Head of caudate nucleus (tissue), 42 donors: ENCODE results near the gene CLTB.
A peak's percentile ranks its signal among the peaks of the same experiment; 100 is the strongest.
"Not testable (repeated sequence)": the region's sequence is repeated elsewhere in the genome, so short reads cannot be mapped to it uniquely, and the experiment has no call there.

Experiments
- DNase-seq, 42 donors: peaks; one replicate each; pipeline versions ENCODE4 v3.0.0 to v3.0.0-alpha.2; 2020 to 2021; ENCODE audit warnings: mixed read lengths in 7 of 42
- intact Hi-C: fragments of 100-400 bp; cut with DNase I; formaldehyde crosslinking; loops from one replicate; pipeline ENCODE4 v1.15.0; 2022

The CLTB gene

DNA sequence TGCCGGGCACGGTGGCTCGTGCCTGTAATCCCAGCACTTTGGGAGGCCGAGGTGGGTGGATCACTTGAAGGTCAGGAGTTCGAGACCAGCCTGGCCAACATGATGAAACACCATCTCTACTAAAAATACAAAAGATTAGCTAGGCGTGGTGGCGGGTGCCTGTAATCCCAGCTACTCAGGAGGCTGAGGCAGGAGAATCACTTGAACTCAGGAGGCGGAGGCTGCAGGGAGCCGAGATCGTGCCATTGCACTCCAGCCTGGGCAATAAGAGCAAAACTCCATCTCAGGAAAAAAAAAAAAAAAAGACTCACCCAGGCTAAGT, 8.1 kb downstream of the CLTB start:
- peak in 1 of 42 donors; percentile 15 for DNase-seq
- intact Hi-C loops: not testable (repeated sequence)

GRCh38 chr5:176407456-176408251, 8.7 kb downstream of the CLTB start:
- intact Hi-C loops: no loop called here
- DNase-seq: peak in 1 of 42 donors; percentile 16

GRCh38 chr5:176406436-176407052, 9.8 kb downstream of the CLTB start:
- intact Hi-C loops: no loop called here
- DNase-seq: peak in 1 of 42 donors; percentile 8

- intact Hi-C loops: no loop called here
- no peak for DNase-seq
These were observed 10.5 kb downstream of the CLTB start for GRCh38 chr5:176405656-176406435.

- intact Hi-C loops: no loop called here
- peak in 9 of 42 donors; percentile 15 to 53 (median 31) for DNase-seq
These were observed 14.8 kb downstream of the CLTB start for GRCh38 chr5:176401281-176402205.

GRCh38 chr5:176400382-176401156, 15.8 kb downstream of the CLTB start:
- intact Hi-C loops: no loop called here
- no peak for DNase-seq

- no peak for DNase-seq
- intact Hi-C loops: no loop called here
These were observed 18.5 kb downstream of the CLTB start for GRCh38 chr5:176397736-176398420.

DNA sequence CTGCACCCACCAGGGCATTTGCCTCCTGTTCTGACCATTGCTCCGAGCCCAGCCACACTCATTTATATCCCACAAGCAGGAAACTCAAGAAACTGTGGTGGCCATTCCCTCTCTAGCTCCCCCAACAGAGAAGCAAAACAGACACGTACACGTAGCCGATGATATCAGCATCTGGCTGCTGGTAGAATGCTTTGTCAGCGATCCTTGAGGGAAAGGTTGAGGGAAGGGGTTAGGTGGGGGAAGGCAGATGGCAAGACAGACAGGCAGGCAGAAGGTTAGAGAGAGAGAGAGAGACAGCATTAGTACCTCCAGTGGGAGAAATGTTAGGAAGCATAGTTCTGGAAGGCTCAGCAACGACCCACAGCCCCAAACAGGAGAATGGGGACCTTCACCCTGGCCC, 20.0 kb downstream of the CLTB start:
- DNase-seq: no peak
- intact Hi-C loops: no loop called here

DNA sequence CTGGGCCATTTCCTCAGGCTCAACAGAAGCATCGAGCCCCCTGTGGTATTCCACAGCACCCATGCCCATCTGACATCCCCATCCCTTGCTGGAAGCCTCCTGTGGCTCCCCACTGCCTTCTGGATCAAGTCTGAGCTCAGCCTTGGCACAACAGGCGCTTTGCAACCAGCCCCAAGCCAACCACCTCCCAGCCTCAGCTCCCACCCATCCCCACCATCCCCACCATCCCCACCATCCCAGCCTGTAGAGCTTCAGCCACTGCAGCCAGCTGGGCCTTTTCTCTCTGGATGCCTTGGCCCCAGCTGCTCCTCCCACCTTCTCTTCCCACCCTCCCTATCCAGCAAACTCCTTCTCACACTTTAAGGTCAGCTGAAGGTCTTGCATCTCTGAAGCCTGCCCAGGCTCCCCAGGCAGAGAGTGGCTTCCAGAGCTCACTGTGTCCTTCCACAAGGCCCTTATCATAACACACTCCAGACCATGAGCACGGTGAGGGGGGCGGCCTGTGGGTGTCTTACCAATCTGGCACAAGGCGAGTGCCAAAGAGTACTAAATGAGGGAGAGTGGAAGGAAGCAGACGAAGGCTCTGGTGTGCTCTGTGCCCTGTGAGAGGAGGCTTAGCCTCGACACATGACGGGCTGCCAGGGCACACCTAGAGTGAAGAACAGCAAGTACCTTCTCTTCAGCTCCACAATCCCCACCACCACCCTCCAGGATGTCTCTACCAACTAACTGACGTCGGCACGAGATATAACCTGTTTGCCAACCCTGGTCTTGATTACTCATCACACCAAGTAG, 21.3 kb downstream of the CLTB start:
- intact Hi-C loops: no loop called here
- no peak for DNase-seq

- intact Hi-C loops: no loop called here
These were observed 22.2 kb downstream of the CLTB start for GRCh38 chr5:176394096-176394495.

GRCh38 chr5:176392526-176392925, 23.8 kb downstream of the CLTB start:
- DNase-seq: no peak
- intact Hi-C loops: loop anchor here (2.0 kb wide), 1 partner anchor 22 kb away; no protein-coding TSS in a partner anchor

More at GRCh38 chr5:176394096-176394495, 22.2 kb downstream of the CLTB start:
- DNase-seq: no peak

DNA sequence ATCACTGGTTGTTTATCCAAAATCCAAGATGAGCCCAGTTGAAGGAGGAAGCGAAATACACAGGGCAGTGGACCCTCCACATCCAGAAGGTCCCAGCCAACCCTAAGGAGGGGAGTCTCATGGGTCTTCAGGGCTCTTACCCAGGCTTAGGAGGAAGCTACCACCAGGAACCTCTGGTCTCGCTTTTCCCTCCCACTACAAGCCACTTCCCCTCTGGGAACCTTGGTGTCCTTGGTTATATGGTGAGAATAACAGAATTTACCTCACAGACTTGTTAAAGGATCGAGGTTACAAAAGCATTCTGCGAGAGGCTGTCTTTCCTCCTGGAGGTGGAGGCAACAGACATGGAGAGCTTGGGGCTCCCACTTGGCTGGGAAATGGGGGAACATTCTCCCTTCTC, 24.3 kb downstream of the CLTB start:
- intact Hi-C loops: loop anchor here (2.0 kb wide), 2 partner anchors 23 to 57 kb away; partner anchors contain the start of gene FAF2
- DNase-seq: no peak

DNA sequence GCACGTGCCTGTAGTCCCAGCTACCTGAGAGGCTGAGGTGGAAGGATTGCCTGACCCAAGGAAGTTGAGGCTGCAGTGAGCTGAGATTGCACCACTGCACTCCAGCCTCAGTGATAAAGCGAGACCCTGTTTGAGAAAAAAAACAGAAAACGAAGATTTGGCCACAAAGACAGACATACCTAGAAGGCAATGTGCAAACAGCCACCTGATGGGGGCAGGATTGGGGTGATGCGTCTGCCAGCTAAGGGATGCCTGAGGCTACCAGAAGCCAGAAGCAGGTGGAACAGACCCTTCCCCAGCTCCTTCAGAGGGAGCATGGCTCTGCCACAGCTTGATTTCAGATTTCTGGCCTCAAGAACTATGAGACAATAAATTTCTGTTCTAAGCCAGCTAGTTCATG, 24.9 kb downstream of the CLTB start:
- intact Hi-C loops: loop anchor here (2.0 kb wide), 1 partner anchor 57 kb away; the partner anchor contains the start of gene FAF2
- no peak for DNase-seq

DNA sequence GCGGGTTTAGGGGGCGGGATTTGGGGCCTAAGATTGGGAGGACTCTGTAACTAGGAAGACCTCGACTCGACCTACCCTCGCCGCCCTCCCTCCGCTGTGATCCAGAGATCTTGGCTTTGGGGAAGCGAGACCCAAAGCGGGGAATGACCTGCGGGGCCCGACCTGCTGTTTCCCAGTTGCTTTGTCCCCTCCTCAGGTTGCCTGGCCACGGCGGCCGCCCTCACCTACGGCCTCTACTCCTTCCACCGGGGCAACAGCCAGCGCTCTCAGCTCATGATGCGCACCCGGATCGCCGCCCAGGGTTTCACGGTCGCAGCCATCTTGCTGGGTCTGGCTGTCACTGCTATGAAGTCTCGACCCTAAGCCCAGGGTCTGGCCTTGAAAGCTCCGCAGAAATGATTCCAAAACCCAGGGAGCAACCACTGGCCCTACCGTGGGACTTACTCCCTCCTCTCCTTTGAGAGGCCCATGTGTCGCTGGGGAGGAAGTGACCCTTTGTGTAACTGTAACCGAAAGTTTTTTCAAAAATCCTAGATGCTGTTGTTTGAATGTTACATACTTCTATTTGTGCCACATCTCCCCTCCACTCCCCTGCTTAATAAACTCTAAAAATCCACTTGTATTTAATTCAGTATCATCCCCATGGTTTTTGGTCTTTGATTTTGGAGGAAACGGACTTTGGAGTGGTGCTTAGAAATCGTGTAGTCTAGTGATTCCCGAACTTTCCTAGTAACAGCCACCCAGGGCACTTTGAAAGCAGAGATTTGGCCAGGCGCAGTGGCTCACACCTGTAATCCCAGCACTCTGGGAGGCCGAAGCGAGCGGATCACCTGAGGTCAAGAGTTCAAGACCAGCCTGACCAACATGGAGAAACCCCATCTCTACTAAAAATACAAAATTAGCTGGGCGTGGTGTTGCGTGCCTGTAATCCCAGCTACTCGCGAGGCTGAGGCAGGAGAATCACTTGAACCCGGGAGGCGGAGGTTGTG, 26.9 kb downstream of the CLTB start:
- intact Hi-C loops: loop anchor here (2.0 kb wide), 1 partner anchor 59 kb away; the partner anchor contains the start of gene FAF2
- DNase-seq: no peak

GRCh38 chr5:176388444-176389134, 27.8 kb downstream of the CLTB start, which contains the start of the genes HIGD2A and NOP16:
Gene HIGD2A, plus strand, starts transcription at chr5:176388751. Its CDS starts 69 bp downstream, at chr5:176388820.
Gene NOP16, minus strand, starts transcription at chr5:176388598. Its CDS starts 59 bp downstream, at chr5:176388539.
- intact Hi-C loops: no loop called here
- peak; percentile 95 to 100 (median 98) for DNase-seq
